K562 (cell line): Measurements from ENCODE around the gene PCNX4. TPM values are rescaled to one million over a fixed set of nuclear protein-coding genes. Genes with fewer than 3 reads are reported as not detected.

ENCODE experiments used
- AFF1 ChIP-seq, 2 experiments: fragments of 450-650 bp; IDR thresholded peaks; 2 replicates each; pipeline ENCODE4 v1.6.1; 2018; ENCODE audit warnings: mild to moderate bottlenecking in 2 of 2, low read depth in 1 of 2; ENCODE audit not compliant: partially characterized antibody in 2 of 2
- JUN ChIP-seq, 2 experiments: sonication (generic) in 1 of 2; formaldehyde crosslinking in 1 of 2; IDR thresholded peaks; 2 replicates each; pipeline versions ENCODE4 v1.6.1 to v1.8.0; 2012 to 2022; ENCODE audit warnings: borderline replicate concordance in 2 of 2, mild to moderate bottlenecking in 2 of 2, improper control_type of control experiment in 1 of 2, low read depth in 1 of 2, low read length in 1 of 2, missing genetic modification reagents in 1 of 2
- MCM7 ChIP-seq, 2 experiments: fragments of 450-650 bp; IDR thresholded peaks; 2 replicates each; pipeline ENCODE4 v1.6.1; 2016 to 2018
- PHF20 ChIP-seq: fragments of 450-650 bp; IDR thresholded peaks from 2 replicates; pipeline ENCODE4 v1.6.1; 2018; ENCODE audit not compliant: partially characterized antibody
- RAD51 ChIP-seq: fragments of 450-650 bp; IDR thresholded peaks from 2 replicates; pipeline ENCODE4 v1.7.1; 2016; ENCODE audit warnings: low read depth, mild to moderate bottlenecking, borderline replicate concordance
- RB1 ChIP-seq: fragments of 450-650 bp; IDR thresholded peaks from 2 replicates; pipeline ENCODE4 v1.6.1; 2017; ENCODE audit warnings: low read depth, mild to moderate bottlenecking
- SMAD3 ChIP-seq: fragments of 450-650 bp; formaldehyde crosslinking; conservative IDR thresholded peaks from 2 replicates; pipeline ENCODE4 v1.4.0; 2020; ENCODE audit warnings: mild to moderate bottlenecking
- SMARCB1 ChIP-seq: IDR thresholded peaks from 2 replicates; pipeline ENCODE4 v1.6.1; 2011; ENCODE audit warnings: improper control_type of control experiment, low read depth; ENCODE audit not compliant: insufficient read length
- U2AF1 ChIP-seq: fragments of 200-400 bp; formaldehyde crosslinking; optimal IDR thresholded peaks from 2 replicates; pipeline ENCODE3; 2017; ENCODE audit warnings: mild to moderate bottlenecking, low read depth, low read length, moderate library complexity
- ZBTB40 ChIP-seq, 2 experiments: fragments of 450-650 bp in 1 of 2; sonication (generic) in 1 of 2; formaldehyde crosslinking in 1 of 2; IDR thresholded peaks; 2 replicates each; pipeline versions ENCODE4 v1.7.1 to v1.9.0; 2016 to 2022; ENCODE audit warnings: inconsistent platforms in 1 of 2, mild to moderate bottlenecking in 1 of 2, missing genetic modification reagents in 1 of 2
- ZNF124 ChIP-seq: sonication (generic); formaldehyde crosslinking; IDR thresholded peaks from 2 replicates; pipeline ENCODE4 v1.8.1; 2022; ENCODE audit warnings: missing genetic modification reagents
- ZNF384 ChIP-seq: IDR thresholded peaks from 2 replicates; pipeline ENCODE4 v1.6.1; 2012; ENCODE audit warnings: low read depth, low read length, improper control_type of control experiment
- polyA plus RNA-seq, 8 experiments: library from polyadenylated mRNA; depleted of rRNA in 4 of 8; stranded (reverse) in 5 of 8; unstranded in 3 of 8; fragments of >200 nt; fragmentation: Nextera tagmentation in 2 of 8; fragmentation: Illumina TruSeq in 1 of 8; extraction: Ambion mirVana in 2 of 8; extraction: Trizol in 1 of 8; gene quantifications; 2 replicates each; pipeline versions ENCODE4 v1.2.1 to v1.2.3, GENCODE V29; 2011 to 2014; ENCODE audit warnings: inconsistent platforms in 1 of 8, missing spikeins in 1 of 8
- total RNA-seq, 7 experiments: library from RNA; depleted of rRNA in 6 of 7; stranded (reverse); fragments of >200 nt in 6 of 7; fragmentation: Illumina TruSeq in 2 of 7; extraction: Trizol in 2 of 7; gene quantifications; 2 replicates each; pipeline versions ENCODE4 v1.2.1 to v1.2.3, GENCODE V29; 2011 to 2021; ENCODE audit warnings: low replicate concordance in 1 of 7

Gene PCNX4
- total and polyA plus RNA-seq, 9 of the 15 experiments (the other 6 are each of a cell fraction or from before 2014, with no cell fraction given), result 10.0 to 41.2 (median 22.4) TPM

GRCh38 chr14:60125918-60126317 lies 34.2 kb downstream of the PCNX4 start (continued):
- TF ChIP-seq ZBTB40 (IDR thresholded peaks at IDR 0.05), result no peak
- TF ChIP-seq ZBTB40 (CRISPR knock-in tag; IDR thresholded peaks at IDR 0.05), result no peak
- no peak for TF ChIP-seq JUN (IDR thresholded peaks at IDR 0.05; ENCODE audit: borderline replicate concordance, low read depth, low read length)
- no peak for TF ChIP-seq JUN (CRISPR knock-in tag; IDR thresholded peaks at IDR 0.05; ENCODE audit: borderline replicate concordance)
- no peak for TF ChIP-seq SMAD3 (CRISPR knock-in tag)
- no peak for TF ChIP-seq SMARCB1
- no peak for TF ChIP-seq ZNF124 (CRISPR knock-in tag)
- TF ChIP-seq ZNF384, result no peak
- no peak for TF ChIP-seq RAD51
- TF ChIP-seq MCM7 (IDR thresholded peaks at IDR 0.05), result no peak
- no peak for TF ChIP-seq PHF20
- no peak for TF ChIP-seq U2AF1
- TF ChIP-seq AFF1 (IDR thresholded peaks at IDR 0.05; ENCODE audit: low read depth in 1 of 2, partially characterized antibody in 2 of 2), result no peak
- no peak for TF ChIP-seq RB1
